WTC11 (cell line): ENCODE data around the gene ZNF648. TPM values are rescaled to one million over a fixed set of nuclear protein-coding genes. Genes with fewer than 3 reads are reported as not detected.

Experiments
- ATAC-seq: fragments of 200-7000 bp; cut with Tn5 transposase; 2 replicates; pipeline ENCODE4 v1.10.0; 2021; ENCODE audit warnings: mild to moderate bottlenecking, moderate library complexity
- CTCF ChIA-PET: fragments of 300-600 bp; sonication (Branson Sonifier 250); formaldehyde crosslinking; loops from one replicate; lab custom pipeline; 2021; ENCODE audit warnings: antibody characterized with exemption; lab: Charles Lee
- POLR2A ChIA-PET: fragments of 350-600 bp; sonication (Branson Sonifier 250); formaldehyde crosslinking; loops from one replicate; lab custom pipeline; 2021; ENCODE audit warnings: antibody characterized with exemption; lab: Charles Lee
- DNase-seq: peaks from one replicate; pipeline ENCODE4 v3.0.0; 2021; ENCODE audit warnings: low spot score
- H3K27ac Mint-ChIP-seq: 2 replicates; pipeline ENCODE4 v1.8.0; 2021; ENCODE audit warnings: mixed read lengths
- H3K27me3 Mint-ChIP-seq: 2 replicates; pipeline ENCODE4 v1.8.0; 2021; ENCODE audit warnings: low read depth, mild to moderate bottlenecking, moderate library complexity, mixed read lengths
- H3K36me3 Mint-ChIP-seq: 2 replicates; pipeline ENCODE4 v1.8.0; 2021; ENCODE audit warnings: mixed read lengths
- H3K4me1 Mint-ChIP-seq: 2 replicates; pipeline ENCODE4 v1.8.0; 2022; ENCODE audit warnings: mixed read lengths
- H3K4me3 Mint-ChIP-seq: 2 replicates; pipeline ENCODE4 v1.8.0; 2021; ENCODE audit warnings: mild to moderate bottlenecking, moderate library complexity, mixed read lengths
- H3K9me3 Mint-ChIP-seq: 2 replicates; pipeline ENCODE4 v1.8.0; 2021; ENCODE audit warnings: mixed read lengths
- CREM ChIP-seq: sonication (generic); formaldehyde crosslinking; IDR thresholded peaks from 2 replicates; pipeline ENCODE4 v1.8.1; 2022; ENCODE audit warnings: mild to moderate bottlenecking, missing genetic modification reagents, moderate library complexity
- ELF4 ChIP-seq: sonication (generic); formaldehyde crosslinking; IDR thresholded peaks from 2 replicates; pipeline ENCODE4 v1.8.1; 2022; ENCODE audit warnings: low read depth, mild to moderate bottlenecking, moderate library complexity, missing genetic modification reagents
- ESRRA ChIP-seq: sonication (generic); formaldehyde crosslinking; IDR thresholded peaks from 2 replicates; pipeline ENCODE4 v1.8.1; 2022; ENCODE audit warnings: mild to moderate bottlenecking, missing genetic modification reagents, borderline replicate concordance
- ETV6 ChIP-seq: sonication (generic); formaldehyde crosslinking; IDR thresholded peaks from 2 replicates; pipeline ENCODE4 v1.8.1; 2022; ENCODE audit warnings: mild to moderate bottlenecking, missing genetic modification reagents
- GTF2I ChIP-seq: fragments of 250-450 bp; sonication (Bioruptor Pico); conservative IDR thresholded peaks from 2 replicates; pipeline ENCODE4 v1.4.0; 2021; ENCODE audit warnings: mild to moderate bottlenecking
- NR1H2 ChIP-seq: sonication (generic); formaldehyde crosslinking; IDR thresholded peaks from 2 replicates; pipeline ENCODE4 v1.9.0; 2021; ENCODE audit warnings: mild to moderate bottlenecking, moderate library complexity, missing genetic modification reagents
- NR2C2 ChIP-seq: sonication (generic); formaldehyde crosslinking; IDR thresholded peaks from 2 replicates; pipeline ENCODE4 v1.8.0; 2022; ENCODE audit warnings: mild to moderate bottlenecking, missing genetic modification reagents
- SMAD3 ChIP-seq: sonication (generic); formaldehyde crosslinking; IDR thresholded peaks from 2 replicates; pipeline ENCODE4 v1.8.0; 2022; ENCODE audit warnings: missing genetic modification reagents, mild to moderate bottlenecking, borderline replicate concordance
- TCF7 ChIP-seq: sonication (generic); formaldehyde crosslinking; IDR thresholded peaks from 2 replicates; pipeline ENCODE4 v1.8.0; 2022; ENCODE audit warnings: mild to moderate bottlenecking, low read depth, missing genetic modification reagents, moderate library complexity
- TEAD4 ChIP-seq: sonication (generic); formaldehyde crosslinking; IDR thresholded peaks from 2 replicates; pipeline ENCODE4 v1.8.0; 2022; ENCODE audit warnings: mild to moderate bottlenecking, missing genetic modification reagents
- ZNF232 ChIP-seq: sonication (generic); formaldehyde crosslinking; IDR thresholded peaks from 2 replicates; pipeline ENCODE4 v1.8.0; 2022; ENCODE audit warnings: mild to moderate bottlenecking, missing genetic modification reagents
- ZNF263 ChIP-seq: sonication (generic); formaldehyde crosslinking; IDR thresholded peaks from 2 replicates; pipeline ENCODE4 v1.8.1; 2022; ENCODE audit warnings: low read depth, mild to moderate bottlenecking, moderate library complexity, missing genetic modification reagents
- ZNF317 ChIP-seq: sonication (generic); formaldehyde crosslinking; IDR thresholded peaks from 2 replicates; pipeline ENCODE4 v1.8.1; 2023; ENCODE audit warnings: low read depth, mild to moderate bottlenecking, moderate library complexity, missing genetic modification reagents, borderline replicate concordance
- ZNF423 ChIP-seq: fragments of 250-450 bp; sonication (Bioruptor Pico); IDR thresholded peaks from 2 replicates; pipeline ENCODE4 v2.1.2; 2022; ENCODE audit warnings: mild to moderate bottlenecking, moderate library complexity
- ZNF671 ChIP-seq: fragments of 250-450 bp; sonication (Bioruptor Pico); IDR thresholded peaks from 2 replicates; pipeline ENCODE4 v1.8.0; 2021; ENCODE audit warnings: mild to moderate bottlenecking
- total RNA-seq: library from RNA; stranded (reverse); gene quantifications from 3 replicates; pipeline ENCODE4 v1.2.3, GENCODE V29; 2021
- TF ChIP-seq, protein P1 (sequence below): sonication (generic); formaldehyde crosslinking; IDR thresholded peaks from 2 replicates; pipeline ENCODE4 v1.8.1; 2023; ENCODE audit warnings: mild to moderate bottlenecking, missing genetic modification reagents
- TF ChIP-seq, protein P2 (sequence below): sonication (generic); formaldehyde crosslinking; IDR thresholded peaks from 2 replicates; pipeline ENCODE4 v1.8.0; 2022; ENCODE audit warnings: mild to moderate bottlenecking, missing genetic modification reagents
- TF ChIP-seq, protein P3 (sequence below): fragments of 250-450 bp; sonication (Bioruptor Pico); IDR thresholded peaks from 2 replicates; pipeline ENCODE4 v1.9.0; 2021; ENCODE audit warnings: moderate library complexity, mild to moderate bottlenecking, inconsistent platforms, borderline replicate concordance
- TF ChIP-seq, protein P4 (sequence below): fragments of 250-450 bp; sonication (Bioruptor Pico); IDR thresholded peaks from 2 replicates; pipeline ENCODE4 v1.9.0; 2021; ENCODE audit warnings: mild to moderate bottlenecking
- TF ChIP-seq, protein P5 (sequence below): sonication (generic); formaldehyde crosslinking; IDR thresholded peaks from 2 replicates; pipeline ENCODE4 v1.8.1; 2022; ENCODE audit warnings: missing genetic modification reagents, borderline replicate concordance
- TF ChIP-seq, protein P6 (sequence below): sonication (generic); formaldehyde crosslinking; conservative IDR thresholded peaks from 2 replicates; pipeline ENCODE4 v1.8.1; 2022; ENCODE audit warnings: mild to moderate bottlenecking, missing genetic modification reagents
- TF ChIP-seq, protein P7 (sequence below): sonication (generic); formaldehyde crosslinking; IDR thresholded peaks from 2 replicates; pipeline ENCODE4 v1.8.1; 2022; ENCODE audit warnings: mild to moderate bottlenecking, missing genetic modification reagents, moderate library complexity, borderline replicate concordance

ZNF648 gene
- total RNA-seq, 1 experiment from 2014 or later = 0.17 TPM

DNA sequence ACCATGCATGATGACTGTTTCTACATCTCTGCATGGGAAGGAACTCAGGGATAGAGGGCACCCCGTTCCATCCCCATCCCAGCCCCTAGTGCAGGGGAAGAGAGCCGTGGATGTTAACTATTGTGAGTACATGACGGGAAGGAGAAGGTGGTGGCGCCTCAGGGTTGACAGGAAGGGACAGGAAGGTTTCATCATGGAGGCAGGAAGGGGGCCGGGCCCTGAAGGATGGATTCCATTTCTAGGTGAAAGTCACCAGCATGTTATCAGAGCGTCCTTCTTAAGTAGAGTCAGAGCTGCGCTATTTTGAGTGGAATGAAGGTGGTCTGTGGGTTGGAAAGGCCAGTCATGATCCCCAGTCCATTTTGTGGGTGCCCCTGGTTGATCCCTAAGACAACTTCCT is 25.1 kb upstream of the ZNF648 start (continued):
- TF ChIP-seq TCF7 (CRISPR knock-in tag) (no peak), ZNF671 (CRISPR knock-in tag) (no peak), ZNF317 (CRISPR knock-in tag) (no peak), ESRRA (no peak), TEAD4 (CRISPR knock-in tag) (no peak), CREM (no peak)
- TF ChIP-seq, protein P1, sequence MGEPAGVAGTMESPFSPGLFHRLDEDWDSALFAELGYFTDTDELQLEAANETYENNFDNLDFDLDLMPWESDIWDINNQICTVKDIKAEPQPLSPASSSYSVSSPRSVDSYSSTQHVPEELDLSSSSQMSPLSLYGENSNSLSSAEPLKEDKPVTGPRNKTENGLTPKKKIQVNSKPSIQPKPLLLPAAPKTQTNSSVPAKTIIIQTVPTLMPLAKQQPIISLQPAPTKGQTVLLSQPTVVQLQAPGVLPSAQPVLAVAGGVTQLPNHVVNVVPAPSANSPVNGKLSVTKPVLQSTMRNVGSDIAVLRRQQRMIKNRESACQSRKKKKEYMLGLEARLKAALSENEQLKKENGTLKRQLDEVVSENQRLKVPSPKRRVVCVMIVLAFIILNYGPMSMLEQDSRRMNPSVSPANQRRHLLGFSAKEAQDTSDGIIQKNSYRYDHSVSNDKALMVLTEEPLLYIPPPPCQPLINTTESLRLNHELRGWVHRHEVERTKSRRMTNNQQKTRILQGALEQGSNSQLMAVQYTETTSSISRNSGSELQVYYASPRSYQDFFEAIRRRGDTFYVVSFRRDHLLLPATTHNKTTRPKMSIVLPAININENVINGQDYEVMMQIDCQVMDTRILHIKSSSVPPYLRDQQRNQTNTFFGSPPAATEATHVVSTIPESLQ (CRISPR knock-in tag) = no peak
- TF ChIP-seq, protein P2, sequence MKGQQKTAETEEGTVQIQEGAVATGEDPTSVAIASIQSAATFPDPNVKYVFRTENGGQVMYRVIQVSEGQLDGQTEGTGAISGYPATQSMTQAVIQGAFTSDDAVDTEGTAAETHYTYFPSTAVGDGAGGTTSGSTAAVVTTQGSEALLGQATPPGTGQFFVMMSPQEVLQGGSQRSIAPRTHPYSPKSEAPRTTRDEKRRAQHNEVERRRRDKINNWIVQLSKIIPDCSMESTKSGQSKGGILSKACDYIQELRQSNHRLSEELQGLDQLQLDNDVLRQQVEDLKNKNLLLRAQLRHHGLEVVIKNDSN (CRISPR knock-in tag) = no peak
- TF ChIP-seq, protein P3, sequence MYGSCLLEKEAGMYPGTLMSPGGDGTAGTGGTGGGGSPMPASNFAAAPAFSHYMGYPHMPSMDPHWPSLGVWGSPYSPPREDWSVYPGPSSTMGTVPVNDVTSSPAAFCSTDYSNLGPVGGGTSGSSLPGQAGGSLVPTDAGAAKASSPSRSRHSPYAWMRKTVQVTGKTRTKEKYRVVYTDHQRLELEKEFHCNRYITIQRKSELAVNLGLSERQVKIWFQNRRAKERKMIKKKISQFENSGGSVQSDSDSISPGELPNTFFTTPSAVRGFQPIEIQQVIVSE (CRISPR knock-in tag) = no peak
- TF ChIP-seq, protein P4, sequence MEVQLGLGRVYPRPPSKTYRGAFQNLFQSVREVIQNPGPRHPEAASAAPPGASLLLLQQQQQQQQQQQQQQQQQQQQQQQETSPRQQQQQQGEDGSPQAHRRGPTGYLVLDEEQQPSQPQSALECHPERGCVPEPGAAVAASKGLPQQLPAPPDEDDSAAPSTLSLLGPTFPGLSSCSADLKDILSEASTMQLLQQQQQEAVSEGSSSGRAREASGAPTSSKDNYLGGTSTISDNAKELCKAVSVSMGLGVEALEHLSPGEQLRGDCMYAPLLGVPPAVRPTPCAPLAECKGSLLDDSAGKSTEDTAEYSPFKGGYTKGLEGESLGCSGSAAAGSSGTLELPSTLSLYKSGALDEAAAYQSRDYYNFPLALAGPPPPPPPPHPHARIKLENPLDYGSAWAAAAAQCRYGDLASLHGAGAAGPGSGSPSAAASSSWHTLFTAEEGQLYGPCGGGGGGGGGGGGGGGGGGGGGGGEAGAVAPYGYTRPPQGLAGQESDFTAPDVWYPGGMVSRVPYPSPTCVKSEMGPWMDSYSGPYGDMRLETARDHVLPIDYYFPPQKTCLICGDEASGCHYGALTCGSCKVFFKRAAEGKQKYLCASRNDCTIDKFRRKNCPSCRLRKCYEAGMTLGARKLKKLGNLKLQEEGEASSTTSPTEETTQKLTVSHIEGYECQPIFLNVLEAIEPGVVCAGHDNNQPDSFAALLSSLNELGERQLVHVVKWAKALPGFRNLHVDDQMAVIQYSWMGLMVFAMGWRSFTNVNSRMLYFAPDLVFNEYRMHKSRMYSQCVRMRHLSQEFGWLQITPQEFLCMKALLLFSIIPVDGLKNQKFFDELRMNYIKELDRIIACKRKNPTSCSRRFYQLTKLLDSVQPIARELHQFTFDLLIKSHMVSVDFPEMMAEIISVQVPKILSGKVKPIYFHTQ (CRISPR knock-in tag) = no peak
- TF ChIP-seq, protein P5, sequence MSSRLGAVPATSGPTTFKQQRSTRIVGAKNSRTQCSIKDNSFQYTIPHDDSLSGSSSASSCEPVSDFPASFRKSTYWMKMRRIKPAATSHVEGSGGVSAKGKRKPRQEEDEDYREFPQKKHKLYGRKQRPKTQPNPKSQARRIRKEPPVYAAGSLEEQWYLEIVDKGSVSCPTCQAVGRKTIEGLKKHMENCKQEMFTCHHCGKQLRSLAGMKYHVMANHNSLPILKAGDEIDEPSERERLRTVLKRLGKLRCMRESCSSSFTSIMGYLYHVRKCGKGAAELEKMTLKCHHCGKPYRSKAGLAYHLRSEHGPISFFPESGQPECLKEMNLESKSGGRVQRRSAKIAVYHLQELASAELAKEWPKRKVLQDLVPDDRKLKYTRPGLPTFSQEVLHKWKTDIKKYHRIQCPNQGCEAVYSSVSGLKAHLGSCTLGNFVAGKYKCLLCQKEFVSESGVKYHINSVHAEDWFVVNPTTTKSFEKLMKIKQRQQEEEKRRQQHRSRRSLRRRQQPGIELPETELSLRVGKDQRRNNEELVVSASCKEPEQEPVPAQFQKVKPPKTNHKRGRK (CRISPR knock-in tag) = no peak
- TF ChIP-seq, protein P6, sequence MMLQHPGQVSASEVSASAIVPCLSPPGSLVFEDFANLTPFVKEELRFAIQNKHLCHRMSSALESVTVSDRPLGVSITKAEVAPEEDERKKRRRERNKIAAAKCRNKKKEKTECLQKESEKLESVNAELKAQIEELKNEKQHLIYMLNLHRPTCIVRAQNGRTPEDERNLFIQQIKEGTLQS = no peak

DNA sequence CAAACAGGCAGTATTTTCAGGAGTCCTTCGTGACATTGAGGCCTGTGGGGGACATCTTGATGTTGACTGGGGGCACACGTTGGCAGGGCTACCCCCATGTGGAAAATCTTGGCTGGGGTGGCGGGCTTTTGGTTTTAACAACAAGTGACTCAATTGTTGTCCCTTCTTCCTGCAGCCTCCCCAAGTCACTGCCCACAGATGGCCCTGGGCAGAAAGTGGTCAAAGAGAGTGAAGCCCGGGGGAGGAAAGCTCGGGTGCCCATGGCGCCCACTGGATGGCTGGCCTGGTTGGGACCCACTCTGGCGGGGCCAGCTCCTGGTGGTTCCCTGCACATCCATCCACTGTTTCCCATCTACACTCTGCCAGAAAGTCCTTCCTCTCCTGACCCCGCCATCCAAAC is 24.6 kb upstream of the ZNF648 start:
- POLR2A ChIA-PET = no interaction called here
- no peaks in the 10 kb centered on the region for H3K36me3 Mint-ChIP-seq
- TF ChIP-seq NR2C2 (CRISPR knock-in tag) (no peak), SMAD3 (CRISPR knock-in tag) (no peak), ETV6 (CRISPR knock-in tag) (no peak), GTF2I (CRISPR knock-in tag) (no peak), ZNF263 (CRISPR knock-in tag) (no peak), ZNF423 (no peak), ELF4 (no peak), NR1H2 (no peak), ZNF317 (CRISPR knock-in tag) (no peak), ZNF232 (CRISPR knock-in tag) (no peak)
- TF ChIP-seq, protein P3 (CRISPR knock-in tag) = no peak
- TF ChIP-seq, protein P7, sequence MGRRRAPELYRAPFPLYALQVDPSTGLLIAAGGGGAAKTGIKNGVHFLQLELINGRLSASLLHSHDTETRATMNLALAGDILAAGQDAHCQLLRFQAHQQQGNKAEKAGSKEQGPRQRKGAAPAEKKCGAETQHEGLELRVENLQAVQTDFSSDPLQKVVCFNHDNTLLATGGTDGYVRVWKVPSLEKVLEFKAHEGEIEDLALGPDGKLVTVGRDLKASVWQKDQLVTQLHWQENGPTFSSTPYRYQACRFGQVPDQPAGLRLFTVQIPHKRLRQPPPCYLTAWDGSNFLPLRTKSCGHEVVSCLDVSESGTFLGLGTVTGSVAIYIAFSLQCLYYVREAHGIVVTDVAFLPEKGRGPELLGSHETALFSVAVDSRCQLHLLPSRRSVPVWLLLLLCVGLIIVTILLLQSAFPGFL (CRISPR knock-in tag) = no peak
- TF ChIP-seq, all 79 proteins: peak for 0
- Mint-ChIP-seq H3K4me1 (peaks cover 14% of the 10 kb centered on the region), H3K27ac (no peak overlapping the region), H3K4me3 (no peak overlapping the region), H3K27me3 (no peaks in the 10 kb centered on the region), H3K9me3 (no peaks in the 10 kb centered on the region)
- ATAC-seq = no peak
- DNase-seq = no peak
- CTCF ChIA-PET = interaction anchor here (1.2 to 3.2 kb wide), 4 partner anchors 57 to 311 kb away, joined by 3 to 58 read pairs (median 38); no protein-coding TSS in a partner anchor
